ENCODE data around the gene RETN. TPM values are rescaled to one million over a fixed set of nuclear protein-coding genes. Genes with fewer than 3 reads are reported as not detected.

RETN gene
- 1 to 10 TPM in 1 of 3 donors, not detected in 2; 3.8 TPM for total RNA-seq
- 0.99 TPM for total RNA-seq (2013)

DNA sequence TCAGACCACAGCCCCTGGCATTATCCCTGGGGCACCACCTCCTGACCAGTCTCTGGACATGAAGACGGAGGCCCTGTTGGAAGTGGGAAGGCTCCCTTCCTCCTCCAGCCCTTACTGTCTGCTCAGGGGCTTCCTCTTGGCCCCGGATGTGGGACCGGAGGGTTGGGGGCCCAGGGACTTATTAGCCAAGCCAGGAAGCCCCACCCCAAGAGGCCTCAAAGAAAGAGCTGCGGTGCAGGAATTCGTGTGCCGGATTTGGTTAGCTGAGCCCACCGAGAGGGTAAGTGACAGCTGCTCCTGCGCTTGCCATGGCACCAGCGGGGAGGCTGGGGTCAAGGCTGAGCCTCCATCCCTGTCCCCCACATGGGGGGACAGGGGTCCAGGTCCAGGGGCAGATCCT is at the start of gene RETN:
RETN (plus strand) TSS at position 208 of the 400 bp plus-strand sequence. CDS start 278 bp downstream, outside the sequence.
- Histone ChIP-seq H3K27me3 (ENCODE audit: control insufficient read depth, insufficient read depth, low read length) (peaks cover 3% of the 10 kb centered on the region), H3K4me3 (ENCODE audit: low read length) (no peak within 1 kb of the TSS), H3K4me1 (ENCODE audit: control insufficient read depth, insufficient read depth, low read length) (peaks cover 19% of the 10 kb centered on the region), H3K27ac (ENCODE audit: low read length) (no peak within 1 kb of the TSS), H3K9me3 (ENCODE audit: control insufficient read depth, insufficient read depth, low read length) (no peaks in the 10 kb centered on the region), H3K36me3 (ENCODE audit: control insufficient read depth, insufficient read depth, low read length) (no peaks in the 10 kb centered on the region)
- no peaks in the 10 kb centered on the region for H3K36me3 Mint-ChIP-seq
- DNase-seq (no peak), ATAC-seq (no peak)
- intact Hi-C loops (cut with micrococcal nuclease): no loop called here
- H3K27ac Mint-ChIP-seq: no peak within 1 kb of the TSS
- no peak for TF ChIP-seq CTCF (IDR thresholded peaks at IDR 0.05)
- no peak within 1 kb of the TSS for H3K4me3 Mint-ChIP-seq
- H3K4me1 Mint-ChIP-seq: peaks cover 6 to 8% of the 10 kb centered on the region in 2 donors
- peaks cover 12 to 20% of the 10 kb centered on the region in 2 donors for H3K27me3 Mint-ChIP-seq (ENCODE audit: low read depth in 2 of 2)
- no peaks in the 10 kb centered on the region for H3K9me3 Mint-ChIP-seq
- 61% methylated on average over 8 of the region's 9 CpGs for WGBS (ENCODE audit: insufficient coverage)

DNA sequence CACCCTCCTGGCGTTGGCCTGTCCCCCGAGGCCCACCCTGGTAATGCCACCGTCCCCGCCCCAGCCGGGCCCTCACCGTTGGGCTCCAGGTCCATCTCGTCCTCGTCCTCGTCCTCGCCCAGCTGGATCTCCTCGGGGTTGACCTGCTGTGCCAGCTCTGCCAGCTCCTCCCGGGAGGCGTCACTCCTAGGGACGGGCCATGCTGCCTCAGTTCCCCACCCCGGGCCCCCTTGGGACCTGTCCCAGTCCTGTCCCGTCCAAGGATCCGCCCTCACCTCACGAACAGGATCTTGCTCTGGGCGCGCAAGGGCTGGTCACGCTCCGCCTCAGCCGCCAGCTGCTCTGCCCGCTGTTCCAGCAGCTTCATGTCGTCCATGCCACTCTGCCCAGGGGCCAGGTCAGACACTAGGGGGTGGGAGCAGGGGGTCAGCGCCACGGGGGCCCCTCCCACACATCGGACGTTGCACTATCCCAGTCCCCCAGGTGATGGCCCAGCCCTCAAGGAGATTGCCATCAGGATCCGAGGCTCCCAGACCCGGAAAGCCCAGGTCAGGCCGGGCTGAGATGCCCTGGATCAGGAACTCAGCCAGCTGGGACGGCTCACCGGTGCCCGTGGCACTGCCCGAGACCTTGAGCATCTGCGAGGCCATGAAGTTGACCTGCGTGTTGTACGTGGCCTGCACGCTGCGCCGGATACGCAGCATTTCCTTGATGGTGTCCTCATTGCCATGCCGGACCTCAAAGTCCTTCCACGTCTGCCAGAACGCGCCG is 49.0 kb upstream of the RETN start:
- H3K27ac ChIP-seq (ENCODE audit: low read length): no peak overlapping the region
- intact Hi-C loops (cut with micrococcal nuclease): no loop called here
- Mint-ChIP-seq H3K36me3 (no peaks in the 10 kb centered on the region), H3K27me3 (ENCODE audit: low read depth in 2 of 2) (no peaks in the 10 kb centered on the region), H3K4me1 (peaks cover 0 to 13% of the 10 kb centered on the region in 2 donors), H3K27ac (no peak overlapping the region), H3K4me3 (no peak overlapping the region), H3K9me3 (no peaks in the 10 kb centered on the region)
- no peak for TF ChIP-seq CTCF (IDR thresholded peaks at IDR 0.05)
- WGBS (ENCODE audit: insufficient coverage): 97% methylated on average over 48 of the region's 48 CpGs
- ATAC-seq (no peak), DNase-seq (no peak)
- H3K4me3 ChIP-seq (ENCODE audit: low read length): no peak overlapping the region
- H3K4me1 ChIP-seq (ENCODE audit: control insufficient read depth, insufficient read depth, low read length): no peaks in the 10 kb centered on the region
- H3K36me3 ChIP-seq (ENCODE audit: control insufficient read depth, insufficient read depth, low read length): peaks cover 49% of the 10 kb centered on the region
- no peaks in the 10 kb centered on the region for H3K27me3 ChIP-seq (ENCODE audit: control insufficient read depth, insufficient read depth, low read length)
- no peaks in the 10 kb centered on the region for H3K9me3 ChIP-seq (ENCODE audit: control insufficient read depth, insufficient read depth, low read length)

DNA sequence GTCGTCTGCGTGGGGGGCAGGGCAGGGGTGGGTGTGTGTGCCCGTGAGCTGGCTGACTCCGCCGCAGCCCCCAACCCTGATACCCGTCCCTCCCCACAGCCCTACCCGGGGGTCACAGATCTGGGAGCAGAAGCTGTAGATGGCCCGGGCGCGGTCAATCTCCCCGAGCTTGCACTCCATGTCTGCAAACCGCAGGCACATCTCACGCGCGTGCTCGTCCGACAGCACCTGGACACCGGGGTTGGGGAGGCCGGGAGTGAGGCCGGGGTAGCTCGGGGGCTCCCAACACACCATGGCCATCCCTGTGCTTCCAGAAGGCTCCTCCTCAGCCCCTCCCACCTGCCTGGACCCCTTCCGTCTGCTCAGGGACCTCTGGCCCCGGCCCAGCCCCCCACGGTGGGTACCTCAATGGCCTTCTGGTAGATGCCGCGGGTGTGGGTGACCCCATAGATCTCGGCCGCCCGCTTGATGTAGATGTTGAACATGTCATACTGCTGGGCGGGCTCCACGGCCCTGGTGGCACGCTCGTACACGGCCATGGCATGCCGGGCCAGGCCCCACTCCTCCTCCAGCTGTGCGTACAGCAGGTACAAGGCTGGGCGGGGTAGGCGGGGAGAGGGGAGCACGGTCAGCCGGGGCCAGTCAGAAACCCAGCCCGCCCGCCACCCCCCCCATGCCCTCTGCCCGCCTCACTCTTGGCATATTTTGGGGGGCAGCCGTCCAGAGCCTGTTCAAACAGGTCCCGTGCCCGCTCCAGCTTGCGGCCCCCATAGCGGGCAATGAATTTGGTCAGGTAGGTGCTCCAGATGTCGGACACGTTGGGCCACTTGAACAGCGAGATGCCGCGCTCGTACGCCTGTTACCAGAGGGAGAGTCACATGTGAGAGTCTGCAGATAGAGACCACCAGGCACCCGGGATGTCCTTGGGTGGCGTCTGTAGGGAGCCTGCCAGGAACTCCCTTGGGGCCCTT is 48.1 kb upstream of the RETN start:
- Histone ChIP-seq H3K27ac (ENCODE audit: low read length) (no peak overlapping the region), H3K4me1 (ENCODE audit: control insufficient read depth, insufficient read depth, low read length) (no peaks in the 10 kb centered on the region), H3K9me3 (ENCODE audit: control insufficient read depth, insufficient read depth, low read length) (no peaks in the 10 kb centered on the region), H3K27me3 (ENCODE audit: control insufficient read depth, insufficient read depth, low read length) (no peaks in the 10 kb centered on the region), H3K36me3 (ENCODE audit: control insufficient read depth, insufficient read depth, low read length) (peaks cover 51% of the 10 kb centered on the region), H3K4me3 (ENCODE audit: low read length) (no peak overlapping the region)
- Mint-ChIP-seq H3K4me3 (no peak overlapping the region), H3K27ac (no peak overlapping the region), H3K36me3 (no peaks in the 10 kb centered on the region), H3K27me3 (ENCODE audit: low read depth in 2 of 2) (no peaks in the 10 kb centered on the region), H3K4me1 (peaks cover 0 to 16% of the 10 kb centered on the region in 2 donors), H3K9me3 (no peaks in the 10 kb centered on the region)
- DNase-seq (no peak), ATAC-seq (no peak)
- 98% methylated on average over 56 of the region's 57 CpGs for WGBS (ENCODE audit: insufficient coverage)
- no peak for TF ChIP-seq CTCF (IDR thresholded peaks at IDR 0.05)
- intact Hi-C loops (cut with micrococcal nuclease): no loop called here
